Endothelial cell of hepatic sinusoid (primary cell): ENCODE results near the gene SMARCC2.
"Not testable (repeated sequence)": the region's sequence is repeated elsewhere in the genome, so short reads cannot be mapped to it uniquely, and the experiment has no call there.

Source experiments
- in situ Hi-C: cut with HindIII; loops from 2 replicates; pipeline ENCODE4 v1.10.0; 2017; ENCODE audit warnings: low sequenced_read_pairs

The SMARCC2 gene

DNA sequence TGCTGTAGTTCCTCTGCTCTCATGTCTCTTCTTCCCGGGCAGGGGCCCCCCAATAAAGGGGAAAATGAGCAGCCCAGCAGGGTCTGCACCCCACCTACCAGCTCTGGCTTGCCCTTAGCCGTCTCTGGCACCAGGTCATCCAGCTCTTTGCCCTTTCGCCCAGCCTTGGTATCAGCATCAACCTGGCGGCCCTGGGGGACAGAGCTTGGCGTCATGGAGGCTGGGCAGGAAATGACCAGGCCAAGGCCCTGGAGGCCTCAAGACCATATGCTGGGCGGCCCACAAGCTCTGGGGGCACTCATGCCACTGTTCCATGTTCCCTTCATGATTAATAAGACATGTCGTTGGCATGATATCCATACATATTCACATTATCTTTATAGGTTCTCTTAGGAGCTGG is 16.4 kb downstream of the SMARCC2 start:
- in situ Hi-C loops = no loop called here

DNA sequence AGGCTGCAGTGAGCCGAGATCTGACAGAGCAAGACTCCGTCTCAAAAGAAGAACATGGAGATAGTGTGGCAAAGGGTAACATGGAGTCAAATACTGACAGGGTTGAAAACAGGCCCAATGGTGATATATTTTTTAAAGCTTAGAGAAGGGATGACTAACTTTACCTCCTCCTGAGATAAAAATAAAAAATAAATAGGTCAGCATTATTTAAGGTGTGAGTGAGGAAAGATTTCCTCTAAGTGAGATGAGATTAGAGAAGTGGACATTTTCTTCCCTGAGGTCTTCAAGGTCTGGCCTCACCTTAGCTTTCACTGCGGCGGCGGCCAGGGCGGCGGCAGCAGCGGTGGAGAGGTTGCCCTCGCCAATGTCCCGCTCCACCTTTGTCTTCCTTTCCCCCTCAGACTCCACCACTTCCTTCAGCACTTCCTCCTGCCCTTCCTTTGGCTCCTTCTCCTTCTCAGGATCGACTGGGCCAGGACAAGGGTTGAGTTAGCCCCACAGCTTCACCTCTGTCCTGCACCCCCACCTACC is 20.0 kb downstream of the SMARCC2 start:
- in situ Hi-C loops = no loop called here

DNA sequence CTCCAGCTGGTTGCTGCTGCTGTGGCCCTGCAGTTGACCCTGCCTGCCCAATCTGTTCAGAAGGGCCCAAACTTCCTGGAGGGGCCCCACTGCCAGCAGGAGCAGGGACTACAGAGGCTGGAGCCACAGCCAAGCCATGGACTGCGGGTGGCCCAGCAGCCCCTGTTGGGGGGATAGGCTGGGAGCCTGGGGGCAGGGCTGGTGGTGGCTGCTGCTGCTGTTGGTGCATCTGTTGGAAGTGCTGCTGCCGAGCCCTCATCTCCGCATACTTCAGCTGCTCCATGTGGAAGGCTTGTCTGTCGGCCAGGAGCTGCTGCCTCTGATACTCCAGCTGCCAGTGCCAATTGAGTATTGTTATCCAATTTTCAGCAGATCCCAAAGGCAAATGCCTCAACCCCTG is 23.9 kb downstream of the SMARCC2 start:
- in situ Hi-C loops = no loop called here

DNA sequence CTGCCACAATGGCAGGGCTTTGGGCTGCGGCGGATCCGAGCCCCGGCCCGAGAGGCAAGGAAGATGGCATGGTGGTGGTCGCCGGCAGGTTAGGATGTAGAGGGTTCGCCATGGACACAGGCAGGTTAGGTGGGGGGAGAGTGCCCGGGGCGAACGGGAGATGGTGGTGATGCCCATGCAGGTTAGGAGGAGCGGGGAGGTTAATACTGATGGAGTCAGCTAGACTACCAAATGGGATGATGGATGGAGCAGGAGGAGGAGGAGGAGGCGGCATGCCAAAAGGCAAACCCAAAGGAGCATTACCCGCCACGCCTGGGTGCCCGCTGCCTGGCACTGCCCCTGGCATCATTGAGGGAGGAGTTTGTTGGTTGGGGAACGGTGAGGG is 24.9 kb downstream of the SMARCC2 start:
- in situ Hi-C loops = no loop called here

DNA sequence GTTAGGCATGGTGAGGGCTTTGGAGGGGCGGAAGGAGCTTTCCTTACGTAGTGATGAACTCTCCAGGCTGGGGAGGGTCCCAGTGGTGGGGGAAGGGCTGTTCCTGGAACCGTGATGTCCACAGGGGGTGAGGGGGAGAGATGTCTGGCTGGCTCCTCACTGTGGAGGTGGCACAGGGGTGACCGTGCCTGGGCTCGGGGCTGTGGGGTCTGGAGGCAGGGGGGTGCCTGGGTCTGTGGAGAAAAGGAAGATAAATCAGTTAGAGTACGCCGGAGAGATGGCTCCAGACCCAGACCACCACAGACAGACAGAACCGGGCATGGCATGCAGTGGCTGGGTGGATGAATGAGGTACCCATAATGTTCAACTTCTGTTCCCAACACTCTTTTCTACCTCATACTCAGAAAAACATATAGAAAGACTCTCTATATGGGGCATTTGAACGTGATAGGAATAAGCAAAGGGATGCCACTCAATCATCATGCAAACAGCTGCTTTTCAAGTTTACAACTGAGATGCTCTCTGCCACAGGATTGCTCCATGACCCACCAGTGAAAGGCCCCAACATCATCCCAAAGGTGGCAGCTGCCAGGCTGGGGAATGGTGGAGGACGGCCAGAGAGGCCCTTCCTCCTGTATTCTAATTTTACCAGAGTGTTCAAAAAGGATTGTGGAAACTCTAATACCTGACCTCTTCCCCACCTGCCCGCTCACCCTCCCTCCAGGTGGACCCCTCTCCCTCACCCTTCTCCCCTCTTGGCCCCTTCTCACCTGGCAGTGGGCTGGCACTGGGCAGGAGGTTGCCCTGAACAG is 25.5 kb downstream of the SMARCC2 start:
- in situ Hi-C loops = no loop called here

DNA sequence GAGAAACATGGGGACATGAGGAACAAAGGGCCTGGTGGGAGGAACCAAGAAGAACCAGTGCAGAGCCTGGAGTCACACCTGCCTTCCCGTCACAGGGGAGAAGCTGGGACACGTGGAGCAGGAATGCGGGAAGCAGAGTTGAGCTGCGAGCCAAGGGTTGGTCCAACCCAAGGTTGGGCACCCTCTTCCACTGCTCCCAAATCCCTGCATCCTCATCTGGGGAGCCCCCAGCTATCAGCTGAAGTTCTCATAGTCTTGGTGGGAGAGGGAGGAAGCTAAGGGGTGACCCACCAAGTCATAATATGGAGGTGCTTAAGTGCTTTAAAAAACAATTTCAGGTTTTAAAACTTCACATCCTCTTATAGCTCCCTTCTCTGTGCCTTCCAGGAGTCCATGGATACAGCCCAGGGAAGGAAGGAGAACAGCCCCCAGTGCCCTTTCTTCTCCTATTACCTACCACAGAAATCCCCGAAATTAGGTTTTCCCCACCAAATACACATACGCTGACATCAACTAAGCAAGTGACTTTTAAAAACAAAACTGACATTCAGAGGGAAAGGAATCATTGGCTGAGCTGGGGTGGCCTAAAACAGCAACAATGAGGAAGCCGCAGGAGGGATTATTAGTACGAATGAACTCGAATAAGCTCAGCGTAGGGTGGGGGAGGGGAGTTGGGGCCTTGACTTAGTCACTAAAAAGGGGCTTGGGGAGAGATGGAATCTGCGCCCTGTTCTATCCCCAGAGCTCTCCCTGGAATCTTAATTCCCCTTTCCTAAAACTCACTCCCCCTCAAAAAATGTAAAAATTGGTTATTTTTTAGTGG is 26.6 kb downstream of the SMARCC2 start:
- in situ Hi-C loops = no loop called here

DNA sequence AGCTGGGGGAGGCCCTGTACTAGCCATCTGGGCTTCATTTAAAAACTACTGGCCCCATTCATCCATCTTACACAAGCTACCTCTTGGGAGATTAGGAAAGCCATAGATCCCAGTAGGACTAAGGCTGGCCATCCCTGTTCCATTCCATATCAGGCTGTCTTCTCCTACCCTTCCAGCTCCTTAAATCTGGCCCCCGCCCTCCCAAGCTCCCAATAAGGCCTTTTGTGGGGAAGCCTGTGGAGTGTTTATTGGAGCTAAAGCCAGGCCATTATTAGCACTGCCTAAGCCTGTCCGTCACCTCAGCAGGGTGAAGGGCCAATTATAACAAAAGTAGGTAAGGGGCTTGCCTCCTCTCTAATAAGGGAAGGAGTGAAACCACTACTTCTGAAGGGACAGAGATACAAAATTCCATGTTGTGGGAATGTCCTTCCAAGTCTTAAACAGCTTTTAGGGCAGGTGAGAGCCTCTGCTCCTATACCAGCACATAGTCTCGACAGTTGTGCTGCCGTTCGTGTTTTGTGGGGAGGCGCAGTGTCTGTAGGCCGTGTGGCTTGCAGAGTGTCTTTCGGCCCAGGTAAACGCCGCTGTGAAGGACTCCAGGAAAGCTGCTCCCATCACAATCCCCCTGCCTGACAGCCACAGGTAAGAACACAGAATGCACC is 27.5 kb downstream of the SMARCC2 start:
- in situ Hi-C loops = no loop called here

DNA sequence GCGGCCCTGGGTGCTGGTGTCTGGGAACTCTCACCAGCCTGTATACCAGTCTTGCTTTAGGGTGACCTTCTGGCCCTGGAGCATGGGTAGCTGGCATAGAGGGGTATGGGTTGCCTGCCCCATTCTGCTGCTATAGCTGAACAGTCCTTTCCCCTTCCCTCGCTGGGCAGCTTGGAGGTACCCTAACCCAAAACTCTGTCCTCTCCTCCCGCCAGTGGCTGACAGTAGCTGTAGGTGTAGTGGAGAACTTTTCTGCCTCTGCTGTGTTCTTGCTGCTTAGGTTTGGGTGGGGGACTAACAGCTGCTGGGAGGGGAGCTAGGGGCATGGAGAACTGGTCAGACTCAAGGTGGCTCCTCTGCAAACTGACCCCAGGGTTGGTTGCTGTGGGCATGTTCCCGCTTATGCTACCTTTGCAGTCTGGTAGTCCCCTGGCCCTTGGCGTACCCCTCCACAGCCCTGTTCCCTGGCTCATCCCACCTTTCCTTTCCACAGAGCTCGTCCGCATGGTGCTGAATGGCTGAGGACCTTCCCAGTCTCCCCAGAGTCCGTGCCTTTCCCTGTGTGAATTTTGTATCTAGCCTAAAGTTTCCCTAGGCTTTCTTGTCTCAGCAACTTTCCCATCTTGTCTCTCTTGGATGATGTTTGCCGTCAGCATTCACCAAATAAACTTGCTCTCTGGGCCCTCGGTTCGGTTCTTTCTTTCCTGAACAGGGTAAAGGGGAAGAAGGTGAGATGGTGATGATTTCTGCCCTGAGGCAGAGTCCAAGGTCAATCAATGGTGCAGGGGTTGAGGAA is 28.2 kb downstream of the SMARCC2 start:
- in situ Hi-C loops = no loop called here

DNA sequence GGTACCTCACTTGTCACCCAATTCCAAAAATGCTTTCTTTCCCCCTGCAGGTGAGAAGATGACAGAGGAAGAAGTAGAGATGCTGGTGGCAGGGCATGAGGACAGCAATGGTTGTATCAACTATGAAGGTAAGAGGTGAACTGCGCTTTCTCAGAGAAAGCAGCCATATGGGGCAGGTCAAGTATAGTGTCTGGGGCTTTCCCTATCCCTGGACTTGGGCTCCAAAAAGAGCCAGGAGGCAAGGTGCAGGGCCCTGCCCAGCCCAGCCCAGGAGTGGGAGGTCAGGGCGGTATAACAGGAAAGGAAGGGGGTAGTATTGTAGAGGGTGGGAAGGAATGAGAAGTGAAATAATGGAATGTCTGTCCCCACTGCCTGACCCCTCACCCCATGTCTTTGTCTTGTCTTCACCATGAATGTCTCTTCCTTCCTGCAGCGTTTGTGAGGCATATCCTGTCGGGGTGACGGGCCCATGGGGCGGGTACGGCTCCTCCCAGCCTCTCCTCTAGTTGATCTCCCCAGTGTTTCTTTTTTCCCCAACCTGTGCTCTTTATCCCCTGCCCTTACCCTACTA is 29.0 kb downstream of the SMARCC2 start:
- in situ Hi-C loops = no loop called here

DNA sequence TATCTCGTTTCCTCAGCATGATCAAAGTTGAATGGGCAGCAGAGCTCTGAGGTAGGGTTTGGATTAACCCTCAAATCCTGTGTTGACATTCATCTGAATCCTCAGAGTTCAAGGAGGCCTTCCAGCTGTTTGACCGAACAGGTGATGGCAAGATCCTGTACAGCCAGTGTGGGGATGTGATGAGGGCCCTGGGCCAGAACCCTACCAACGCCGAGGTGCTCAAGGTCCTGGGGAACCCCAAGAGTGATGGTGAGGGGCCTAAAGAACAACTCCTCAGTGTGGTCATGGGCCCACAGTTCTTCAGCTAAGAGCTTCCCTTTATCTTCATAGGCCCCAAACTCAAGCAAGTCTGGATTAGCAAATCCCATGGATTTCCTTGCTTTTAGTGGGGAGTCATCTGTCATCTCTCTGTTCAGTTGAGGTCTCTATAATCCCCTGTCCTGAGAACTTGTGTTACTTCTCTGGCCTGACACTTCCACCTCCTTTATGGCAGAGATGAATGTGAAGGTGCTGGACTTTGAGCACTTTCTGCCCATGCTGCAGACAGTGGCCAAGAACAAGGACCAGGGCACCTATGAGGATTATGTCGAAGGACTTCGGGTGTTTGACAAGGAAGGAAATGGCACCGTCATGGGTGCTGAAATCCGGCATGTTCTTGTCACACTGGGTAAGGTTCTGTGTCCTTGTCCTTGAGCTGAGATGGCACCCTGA is 29.6 kb downstream of the SMARCC2 start:
- in situ Hi-C loops = no loop called here

DNA sequence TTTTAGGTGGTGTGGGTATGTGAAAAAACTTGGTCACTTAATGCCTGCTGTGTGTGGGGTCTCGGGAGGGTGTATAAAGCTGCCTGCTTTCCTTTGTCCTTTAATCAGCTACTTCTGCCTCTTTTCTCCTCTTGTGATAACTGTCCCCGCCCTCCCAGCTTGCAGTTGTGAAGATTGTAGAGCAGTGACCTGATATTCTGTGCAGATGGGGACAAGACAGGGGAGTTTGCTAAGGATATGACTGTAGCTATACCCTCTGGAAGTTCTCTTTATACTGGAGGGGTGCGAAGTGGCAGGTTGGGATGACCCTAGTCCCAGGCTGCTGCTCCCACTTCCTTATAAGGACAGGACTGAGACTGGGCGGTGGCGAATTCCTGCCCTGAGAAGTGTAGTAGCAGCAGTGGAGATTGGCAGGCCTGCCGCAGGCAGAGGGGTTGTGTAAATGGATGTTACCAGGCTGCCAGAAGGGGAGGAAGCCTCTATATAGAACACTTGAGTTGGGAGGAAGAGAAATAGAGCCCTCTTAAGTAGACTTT is 30.3 kb downstream of the SMARCC2 start:
- in situ Hi-C loops = no loop called here

DNA sequence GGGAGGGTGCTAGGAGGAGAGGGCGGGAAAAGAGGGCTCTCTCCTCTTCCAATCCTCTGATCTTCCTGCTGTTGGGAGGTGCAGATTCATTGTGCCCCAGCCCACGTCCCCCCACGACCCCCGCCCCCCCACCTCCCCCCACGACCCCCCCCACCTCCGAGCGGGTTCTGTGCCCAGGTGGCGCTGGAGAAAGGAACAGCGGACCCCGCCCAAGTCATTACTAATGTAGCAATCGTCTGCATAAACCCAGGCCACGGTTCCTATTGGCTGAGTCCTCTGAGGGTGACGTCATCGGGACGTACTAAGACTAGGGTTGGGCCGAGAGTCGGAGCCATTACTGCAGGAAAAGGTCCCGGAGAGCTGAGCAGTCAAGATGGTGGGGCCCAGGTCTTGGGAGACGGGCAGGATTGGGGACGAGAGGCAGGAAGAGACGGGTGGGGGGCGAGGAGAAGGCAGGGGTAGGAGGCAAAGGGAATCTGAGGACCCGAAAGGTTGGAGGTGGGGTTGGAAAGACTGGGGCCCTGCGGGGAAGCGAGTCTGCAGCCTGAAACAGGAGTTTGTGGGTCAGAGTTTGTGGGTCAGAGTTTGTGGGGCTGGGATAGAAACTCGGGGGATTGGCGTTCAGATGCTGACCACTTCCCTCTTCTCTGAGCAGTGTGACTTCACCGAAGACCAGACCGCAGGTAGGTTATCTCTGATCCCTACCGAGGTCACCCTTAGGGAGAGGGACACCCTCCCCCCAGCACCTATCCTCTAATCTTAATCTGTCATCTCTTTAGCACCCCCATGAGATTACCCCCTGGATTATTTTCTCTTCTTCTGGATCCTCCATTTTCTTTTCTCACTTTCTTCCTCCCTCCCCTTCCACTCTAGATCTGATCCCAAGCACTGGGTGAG is 31.0 kb downstream of the SMARCC2 start, which contains the start of gene MYL6:
Gene MYL6, plus strand, starts transcription at position 331 of the 897 bp plus-strand sequence. Its CDS starts 43 bp downstream, at position 374.
- in situ Hi-C loops = no loop called here

DNA sequence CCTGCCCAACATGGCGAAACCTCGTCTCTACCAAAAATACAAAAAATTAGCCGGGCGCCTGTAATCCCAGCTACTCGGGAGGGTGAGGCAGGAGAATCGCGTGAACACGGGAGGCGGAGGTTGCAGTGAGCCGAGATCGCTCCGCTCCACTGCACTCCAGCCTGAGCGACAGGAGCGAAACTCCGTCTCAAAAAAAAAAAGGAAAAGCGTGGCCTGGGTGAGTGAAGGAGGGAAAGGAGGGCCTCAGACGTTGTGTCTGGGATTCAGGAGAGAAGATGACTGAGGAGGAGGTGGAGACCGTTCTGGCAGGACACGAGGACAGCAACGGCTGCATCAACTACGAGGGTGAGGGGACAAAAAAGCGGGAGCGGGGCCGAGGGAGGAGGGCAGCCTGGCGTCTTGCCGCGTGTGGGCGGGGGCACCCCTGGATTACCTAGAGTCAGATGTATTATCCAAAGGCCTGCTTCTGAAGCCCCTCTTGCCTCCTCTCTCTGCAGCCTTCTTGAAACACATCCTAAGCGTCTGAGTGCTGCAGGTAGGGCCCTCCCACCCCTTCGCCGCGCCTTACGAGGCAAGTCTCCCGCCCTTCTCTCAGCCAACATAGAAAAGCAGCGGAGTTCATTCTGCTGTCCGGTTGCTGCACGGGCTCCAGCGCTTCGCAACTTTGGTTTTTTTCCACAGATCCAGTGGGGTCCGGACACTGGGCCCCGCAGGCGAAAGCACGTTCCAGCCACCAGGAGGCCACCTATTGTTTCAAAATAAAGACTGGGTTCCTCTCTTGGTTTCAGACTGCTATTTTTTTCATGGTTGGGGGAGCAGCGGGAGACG is 31.9 kb downstream of the SMARCC2 start:
- in situ Hi-C loops = no loop called here

DNA sequence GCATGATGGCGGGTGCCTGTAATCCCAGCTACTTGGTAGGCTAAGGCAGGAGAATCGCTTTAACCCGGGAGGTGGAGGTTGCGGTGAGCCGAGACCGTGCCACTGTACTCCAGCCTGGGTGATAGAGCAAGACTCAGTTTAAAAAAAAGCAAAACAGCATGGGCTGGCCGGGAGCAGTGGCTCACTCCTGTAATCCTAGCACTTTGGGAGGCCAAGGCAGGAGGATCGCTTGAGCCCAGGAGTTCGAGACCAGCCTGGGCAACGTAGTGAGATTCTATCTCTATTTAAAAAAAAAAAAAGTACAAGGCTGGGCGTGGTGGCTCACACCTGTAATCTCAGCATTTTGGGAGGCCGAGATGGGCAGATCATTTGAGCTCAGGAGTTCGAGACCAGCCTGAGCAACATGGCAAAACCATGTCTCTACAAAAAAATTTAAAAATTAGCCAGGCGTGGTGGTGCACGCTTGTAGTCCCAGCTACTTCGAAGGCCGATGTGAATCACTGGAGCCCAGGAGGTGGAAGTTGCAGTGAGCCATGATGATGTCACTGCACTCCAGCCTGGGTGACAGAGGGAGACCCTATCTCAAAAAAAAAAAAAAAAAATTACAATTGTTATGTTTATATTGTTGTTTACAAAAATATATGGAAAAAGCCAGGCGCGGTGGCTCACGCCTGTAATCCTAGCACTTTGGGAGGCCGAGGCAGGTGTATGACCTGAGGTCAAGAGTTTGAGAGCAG is 32.7 kb downstream of the SMARCC2 start:
- in situ Hi-C loops = not testable (repeated sequence)

DNA sequence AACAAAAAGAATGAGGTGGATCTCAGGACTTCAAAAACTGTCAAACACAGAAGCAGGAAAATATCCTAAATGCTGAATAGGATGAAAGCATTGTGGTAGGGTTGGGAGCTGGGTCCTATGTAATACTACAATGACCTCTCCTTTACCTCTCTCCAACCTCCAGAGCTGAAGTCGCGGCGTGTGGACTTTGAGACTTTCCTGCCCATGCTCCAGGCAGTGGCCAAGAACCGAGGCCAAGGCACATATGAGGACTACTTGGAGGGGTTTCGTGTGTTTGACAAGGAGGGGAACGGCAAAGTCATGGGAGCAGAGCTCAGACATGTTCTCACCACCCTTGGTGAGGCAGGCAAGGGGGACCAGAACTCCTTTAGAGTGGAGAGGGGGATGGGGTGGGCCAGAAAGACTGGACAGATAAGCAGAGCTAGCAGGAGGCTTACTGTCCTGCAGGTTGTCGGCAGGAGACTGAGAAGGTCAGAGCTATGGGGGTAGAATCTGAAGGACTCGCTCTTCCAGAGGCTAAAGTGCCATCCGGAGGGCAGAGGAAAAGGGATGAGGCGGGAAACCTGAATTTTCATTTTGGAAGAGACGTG is 33.9 kb downstream of the SMARCC2 start:
- in situ Hi-C loops = no loop called here

DNA sequence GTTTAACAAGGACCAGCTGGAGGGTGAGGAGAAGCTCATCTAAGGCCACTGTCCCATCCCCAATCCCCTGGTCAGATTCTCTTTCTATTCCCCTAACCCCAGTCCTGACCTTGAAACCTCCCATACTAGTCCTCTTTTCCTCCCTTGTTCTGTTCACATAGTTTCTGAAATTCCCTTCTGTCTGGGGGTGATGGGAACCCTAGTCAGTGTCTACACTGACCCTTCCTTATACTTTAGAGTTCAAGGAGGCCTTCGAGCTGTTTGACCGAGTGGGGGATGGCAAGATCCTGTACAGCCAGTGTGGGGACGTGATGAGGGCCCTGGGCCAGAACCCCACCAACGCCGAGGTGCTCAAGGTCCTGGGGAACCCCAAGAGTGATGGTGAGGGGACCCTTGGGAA is 34.5 kb downstream of the SMARCC2 start:
- in situ Hi-C loops = no loop called here
